ENCODE measurements around the gene WDR4. TPM values are rescaled to one million over a fixed set of nuclear protein-coding genes. Genes with fewer than 3 reads are reported as not detected.

The WDR4 gene
- total and polyA plus RNA-seq, 2 of the 13 experiments (the other 11 are each of a cell fraction or from before 2014, with no cell fraction given), result 11.3 to 14.4 TPM

DNA sequence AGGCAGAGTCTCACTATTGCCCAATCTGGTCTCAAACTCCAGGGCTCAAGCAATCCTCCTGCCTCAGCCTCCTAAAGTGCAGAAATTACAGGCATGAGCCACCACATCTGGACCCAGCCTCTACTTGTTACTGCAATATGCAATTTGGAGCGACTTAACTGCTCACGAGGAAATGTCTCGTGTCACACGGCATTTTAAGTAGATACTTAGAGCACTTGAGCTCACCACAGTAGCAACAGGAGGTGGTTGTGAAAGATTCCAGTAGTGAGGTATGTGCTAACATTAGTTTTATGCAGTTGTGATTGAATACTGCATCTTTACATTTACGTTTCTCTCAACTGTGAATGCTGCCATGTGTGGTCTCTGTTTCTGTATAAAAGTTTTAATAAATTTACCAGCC, 8.0 kb upstream of the WDR4 start:
- Histone ChIP-seq H3K27me3 (ENCODE audit: control insufficient read depth in 1 of 2, insufficient read depth in 2 of 2, low read length in 2 of 2) (no peaks in the 10 kb centered on the region), H3K27ac (ENCODE audit: extremely low read length, insufficient read depth, low read length) (no peak overlapping the region), H3K36me3 (replicated peaks in 1 of 2; ENCODE audit: control insufficient read depth in 1 of 2, insufficient read depth in 2 of 2, low read length in 2 of 2) (no peaks in the 10 kb centered on the region), H4K20me1 (ENCODE audit: insufficient read depth, low read length) (no peaks in the 10 kb centered on the region), H3K9me3 (ENCODE audit: low read length) (no peaks in the 10 kb centered on the region), H3K9ac (ENCODE audit: insufficient read depth, low read depth, low read length) (no peak overlapping the region), H3K4me3 (replicated peaks in 1 of 3; ENCODE audit: insufficient read depth in 1 of 3, low read depth in 2 of 3, low read length in 3 of 3) (no peak overlapping the region), H3K4me2 (ENCODE audit: low read depth, low read length) (no peak overlapping the region), H3K4me1 (ENCODE audit: insufficient read depth, low read length) (peaks cover 15% of the 10 kb centered on the region), H2AFZ (ENCODE audit: low read length) (no peak overlapping the region), H3K79me2 (ENCODE audit: insufficient read depth, low read length) (no peaks in the 10 kb centered on the region)
- BruUV-seq (replicated peaks), result no TSS peak
- ATAC-seq, result no peak
- DNase-seq (ENCODE audit: low spot score), result no peak
- intact Hi-C loops (cut with micrococcal nuclease; ENCODE audit: unreplicated experiment), result no loop called here
- CTCF ChIA-PET (ENCODE audit: low intra/inter-chr PET ratio, low total read pairs), result no interaction called here
- no peak for FAIRE-seq
- 97% methylated on average over 5 of the region's 5 CpGs for WGBS (ENCODE audit: low lambda C conversion rate)
- POLR2A ChIA-PET, result interaction anchor here (2.1 kb wide), 1 partner anchor 9 kb away, joined by 6 read pairs; no protein-coding TSS in a partner anchor
- no peak for TF ChIP-seq ZNF337 (CRISPR knock-in tag; IDR thresholded peaks at IDR 0.05; ENCODE audit: borderline replicate concordance, low read depth)
- no peak for TF ChIP-seq ZNF3 (CRISPR knock-in tag; IDR thresholded peaks at IDR 0.05)
- TF ChIP-seq, protein P1, sequence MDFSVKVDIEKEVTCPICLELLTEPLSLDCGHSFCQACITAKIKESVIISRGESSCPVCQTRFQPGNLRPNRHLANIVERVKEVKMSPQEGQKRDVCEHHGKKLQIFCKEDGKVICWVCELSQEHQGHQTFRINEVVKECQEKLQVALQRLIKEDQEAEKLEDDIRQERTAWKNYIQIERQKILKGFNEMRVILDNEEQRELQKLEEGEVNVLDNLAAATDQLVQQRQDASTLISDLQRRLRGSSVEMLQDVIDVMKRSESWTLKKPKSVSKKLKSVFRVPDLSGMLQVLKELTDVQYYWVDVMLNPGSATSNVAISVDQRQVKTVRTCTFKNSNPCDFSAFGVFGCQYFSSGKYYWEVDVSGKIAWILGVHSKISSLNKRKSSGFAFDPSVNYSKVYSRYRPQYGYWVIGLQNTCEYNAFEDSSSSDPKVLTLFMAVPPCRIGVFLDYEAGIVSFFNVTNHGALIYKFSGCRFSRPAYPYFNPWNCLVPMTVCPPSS (IDR thresholded peaks at IDR 0.05), result no peak
- no peak for TF ChIP-seq NKX3-1 (CRISPR knock-in tag; IDR thresholded peaks at IDR 0.05)
- no peak for TF ChIP-seq NBN (conservative IDR thresholded peaks at IDR 0.05)
- TF ChIP-seq, protein P2, sequence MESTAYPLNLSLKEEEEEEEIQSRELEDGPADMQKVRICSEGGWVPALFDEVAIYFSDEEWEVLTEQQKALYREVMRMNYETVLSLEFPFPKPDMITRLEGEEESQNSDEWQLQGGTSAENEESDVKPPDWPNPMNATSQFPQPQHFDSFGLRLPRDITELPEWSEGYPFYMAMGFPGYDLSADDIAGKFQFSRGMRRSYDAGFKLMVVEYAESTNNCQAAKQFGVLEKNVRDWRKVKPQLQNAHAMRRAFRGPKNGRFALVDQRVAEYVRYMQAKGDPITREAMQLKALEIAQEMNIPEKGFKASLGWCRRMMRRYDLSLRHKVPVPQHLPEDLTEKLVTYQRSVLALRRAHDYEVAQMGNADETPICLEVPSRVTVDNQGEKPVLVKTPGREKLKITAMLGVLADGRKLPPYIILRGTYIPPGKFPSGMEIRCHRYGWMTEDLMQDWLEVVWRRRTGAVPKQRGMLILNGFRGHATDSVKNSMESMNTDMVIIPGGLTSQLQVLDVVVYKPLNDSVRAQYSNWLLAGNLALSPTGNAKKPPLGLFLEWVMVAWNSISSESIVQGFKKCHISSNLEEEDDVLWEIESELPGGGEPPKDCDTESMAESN (CRISPR knock-in tag; conservative IDR thresholded peaks at IDR 0.05), result no peak
- TF ChIP-seq MXI1 (IDR thresholded peaks at IDR 0.05; ENCODE audit: borderline replicate concordance, low read depth, low read length), result no peak
- TF ChIP-seq ETV5 (CRISPR knock-in tag; IDR thresholded peaks at IDR 0.05; ENCODE audit: borderline replicate concordance), result no peak
- no peak for TF ChIP-seq GTF3A (CRISPR knock-in tag; conservative IDR thresholded peaks at IDR 0.05)
- TF ChIP-seq ZNF180 (CRISPR knock-in tag; IDR thresholded peaks at IDR 0.05; ENCODE audit: borderline replicate concordance, low read depth), result no peak
- no peak for TF ChIP-seq KAT8 (CRISPR knock-in tag; IDR thresholded peaks at IDR 0.05)
- in situ Hi-C loops (cut with HindIII; ENCODE audit: extremely low pct_ligation_motif_present, low pct_unique_long_range_greater_than_20kb), result no loop called here

All from HepG2 (cell line).